OCI-LY7 (cell line): ENCODE measurements around the gene EPHA8. TPM values are rescaled to one million over a fixed set of nuclear protein-coding genes. Genes with fewer than 3 reads are reported as not detected.

Experiments used
- BruUV-seq: library from RNA; stranded (reverse); fragments of 400-500 nt; replicated peaks from 2 replicates; lab custom pipeline; 2021; lab: Mats Ljungman, UMichigan
- CTCF ChIA-PET: fragments of 300-600 bp; sonication (Branson Sonifier 250); formaldehyde crosslinking; loops from one replicate; lab custom pipeline; 2022; ENCODE audit warnings: antibody characterized with exemption; ENCODE audit not compliant: unreplicated experiment; lab: Charles Lee
- POLR2A ChIA-PET: fragments of 300-600 bp; sonication (Branson Sonifier 250); formaldehyde crosslinking; loops from one replicate; lab custom pipeline; 2022; ENCODE audit warnings: antibody characterized with exemption; lab: Charles Lee
- DNase-seq: peaks from one replicate; pipeline ENCODE4 v3.0.0-alpha.2; 2015; ENCODE audit warnings: low spot score
- H2AFZ ChIP-seq: fragments of 200-600 bp; sonication (generic), shearing (Covaris generic); 2 replicates; pipeline ENCODE4 v1.6.1; 2014; ENCODE audit warnings: mild to moderate bottlenecking, antibody characterized with exemption, low read length, moderate library complexity
- H3K27ac ChIP-seq: fragments of 200-600 bp; sonication (generic); 2 replicates; pipeline ENCODE4 v1.5.1; 2014; ENCODE audit warnings: mixed run types, low read depth, mild to moderate bottlenecking, moderate library complexity, low read length, inconsistent platforms; ENCODE audit not compliant: poor library complexity, severe bottlenecking
- H3K36me3 ChIP-seq: fragments of 200-600 bp; sonication (generic); 2 replicates; pipeline ENCODE4 v1.6.1; 2014; ENCODE audit warnings: mild to moderate bottlenecking, antibody characterized with exemption, low read length, moderate library complexity, mixed read lengths; ENCODE audit not compliant: insufficient read depth
- H3K4me1 ChIP-seq: fragments of 200-600 bp; sonication (generic); 2 replicates; pipeline ENCODE4 v1.5.1; 2014; ENCODE audit warnings: mild to moderate bottlenecking, low read length; ENCODE audit not compliant: insufficient read depth, poor library complexity, severe bottlenecking
- H3K4me2 ChIP-seq: fragments of 200-600 bp; sonication (generic); 2 replicates; pipeline ENCODE4 v1.6.1; 2014; ENCODE audit warnings: mild to moderate bottlenecking, low read length
- H3K4me3 ChIP-seq: fragments of 200-600 bp; sonication (generic); 2 replicates; pipeline ENCODE4 v1.5.1; 2014; ENCODE audit warnings: mild to moderate bottlenecking, low read depth, low read length; ENCODE audit not compliant: poor library complexity, severe bottlenecking
- H3K79me2 ChIP-seq: fragments of 200-600 bp; sonication (generic); 2 replicates; pipeline ENCODE4 v1.6.1; 2016; ENCODE audit warnings: low read depth, mild to moderate bottlenecking, low read length, moderate library complexity, mixed read lengths; ENCODE audit not compliant: insufficient read depth
- H3K9me2 ChIP-seq: fragments of 200-600 bp; sonication (generic); 2 replicates; pipeline ENCODE4 v1.6.1; 2016; ENCODE audit warnings: mild to moderate bottlenecking, low read length, mixed read lengths; ENCODE audit not compliant: insufficient read depth
- H3K9me3 ChIP-seq: fragments of 200-600 bp; sonication (generic); 2 replicates; pipeline ENCODE4 v1.6.1; 2014; ENCODE audit warnings: mild to moderate bottlenecking, mixed run types, low read length, mixed read lengths
- H4K20me1 ChIP-seq: fragments of 200-600 bp; sonication (generic); 2 replicates; pipeline ENCODE4 v1.6.1; 2014; ENCODE audit warnings: mild to moderate bottlenecking, antibody characterized with exemption, low read length, moderate library complexity, mixed read lengths; ENCODE audit not compliant: insufficient read depth
- EZH2phosphoT487 ChIP-seq: fragments of 200-600 bp; sonication (generic); IDR thresholded peaks from 2 replicates; pipeline ENCODE4 v1.6.1; 2018; ENCODE audit warnings: low read depth, borderline replicate concordance, mild to moderate bottlenecking, mixed run types, antibody characterized with exemption, low read length, moderate library complexity, mixed read lengths
- intact Hi-C: fragments of 100-400 bp; cut with micrococcal nuclease; formaldehyde crosslinking; loops from one replicate; pipeline ENCODE4 v1.10.0; 2022; ENCODE audit not compliant: unreplicated experiment
- total RNA-seq, 2 experiments: library from RNA; depleted of rRNA in 1 of 2; stranded (reverse); fragments of >200 nt in 1 of 2; shearing (Covaris generic) in 1 of 2; gene quantifications; 2 replicates each; pipeline ENCODE4 v1.2.3, GENCODE V29; 2014 to 2022
- TF ChIP-seq, protein P1 (sequence below): fragments of 200-600 bp; sonication (generic); conservative IDR thresholded peaks from 2 replicates; pipeline ENCODE4 v1.5.1; 2014; ENCODE audit warnings: mild to moderate bottlenecking, antibody characterized with exemption, low read length, moderate library complexity, mixed read lengths

The EPHA8 gene
- total RNA-seq, 2 experiments from 2014 or later = not detected

DNA sequence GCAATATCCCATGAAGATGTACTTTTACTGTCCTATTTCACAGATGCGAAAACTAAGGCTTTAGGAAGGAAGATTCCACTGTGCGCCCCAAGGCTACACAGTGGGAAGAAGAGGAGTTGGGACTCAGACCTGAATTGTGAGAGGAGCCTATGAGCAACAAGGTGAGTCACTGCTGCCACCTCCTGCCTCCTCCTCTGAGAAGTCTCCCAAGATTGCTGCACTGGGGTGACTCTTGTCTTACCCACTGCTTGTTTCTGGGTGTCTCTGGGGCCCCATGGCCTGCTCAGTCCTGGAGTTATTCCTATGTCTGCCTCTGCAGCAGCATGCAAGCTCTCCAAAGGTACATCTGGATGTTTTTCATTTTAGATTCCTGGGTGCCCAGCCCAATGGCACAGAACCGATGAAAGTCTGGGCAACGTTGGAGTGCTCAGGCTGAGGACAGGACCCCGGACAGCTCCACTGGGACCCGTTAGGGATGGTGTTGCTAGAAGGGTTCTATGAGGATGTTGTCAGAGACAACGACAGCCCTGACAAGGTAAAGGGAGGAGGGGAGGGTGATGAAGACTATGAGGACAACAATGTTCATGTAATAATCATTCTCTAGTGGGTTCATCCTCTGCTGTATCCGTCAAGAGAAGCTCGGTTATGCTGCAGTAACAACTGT, 62.1 kb downstream of the EPHA8 start:
- no peaks in the 10 kb centered on the region for H4K20me1 ChIP-seq
- POLR2A ChIA-PET = no interaction called here
- TF ChIP-seq, protein P1, sequence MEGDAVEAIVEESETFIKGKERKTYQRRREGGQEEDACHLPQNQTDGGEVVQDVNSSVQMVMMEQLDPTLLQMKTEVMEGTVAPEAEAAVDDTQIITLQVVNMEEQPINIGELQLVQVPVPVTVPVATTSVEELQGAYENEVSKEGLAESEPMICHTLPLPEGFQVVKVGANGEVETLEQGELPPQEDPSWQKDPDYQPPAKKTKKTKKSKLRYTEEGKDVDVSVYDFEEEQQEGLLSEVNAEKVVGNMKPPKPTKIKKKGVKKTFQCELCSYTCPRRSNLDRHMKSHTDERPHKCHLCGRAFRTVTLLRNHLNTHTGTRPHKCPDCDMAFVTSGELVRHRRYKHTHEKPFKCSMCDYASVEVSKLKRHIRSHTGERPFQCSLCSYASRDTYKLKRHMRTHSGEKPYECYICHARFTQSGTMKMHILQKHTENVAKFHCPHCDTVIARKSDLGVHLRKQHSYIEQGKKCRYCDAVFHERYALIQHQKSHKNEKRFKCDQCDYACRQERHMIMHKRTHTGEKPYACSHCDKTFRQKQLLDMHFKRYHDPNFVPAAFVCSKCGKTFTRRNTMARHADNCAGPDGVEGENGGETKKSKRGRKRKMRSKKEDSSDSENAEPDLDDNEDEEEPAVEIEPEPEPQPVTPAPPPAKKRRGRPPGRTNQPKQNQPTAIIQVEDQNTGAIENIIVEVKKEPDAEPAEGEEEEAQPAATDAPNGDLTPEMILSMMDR = no peak
- TF ChIP-seq EZH2phosphoT487 = no peak
- intact Hi-C loops = no loop called here
- no peaks in the 10 kb centered on the region for H3K36me3 ChIP-seq
- no peaks in the 10 kb centered on the region for H3K4me1 ChIP-seq
- no peak overlapping the region for H2AFZ ChIP-seq
- CTCF ChIA-PET = no interaction called here
- BruUV-seq = no TSS peak
- DNase-seq = no peak
- no peak overlapping the region for H3K4me2 ChIP-seq
- no peaks in the 10 kb centered on the region for H3K79me2 ChIP-seq
- H3K9me2 ChIP-seq = no peaks in the 10 kb centered on the region
- H3K4me3 ChIP-seq = no peak overlapping the region
- no peak overlapping the region for H3K27ac ChIP-seq
- no peaks in the 10 kb centered on the region for H3K9me3 ChIP-seq

DNA sequence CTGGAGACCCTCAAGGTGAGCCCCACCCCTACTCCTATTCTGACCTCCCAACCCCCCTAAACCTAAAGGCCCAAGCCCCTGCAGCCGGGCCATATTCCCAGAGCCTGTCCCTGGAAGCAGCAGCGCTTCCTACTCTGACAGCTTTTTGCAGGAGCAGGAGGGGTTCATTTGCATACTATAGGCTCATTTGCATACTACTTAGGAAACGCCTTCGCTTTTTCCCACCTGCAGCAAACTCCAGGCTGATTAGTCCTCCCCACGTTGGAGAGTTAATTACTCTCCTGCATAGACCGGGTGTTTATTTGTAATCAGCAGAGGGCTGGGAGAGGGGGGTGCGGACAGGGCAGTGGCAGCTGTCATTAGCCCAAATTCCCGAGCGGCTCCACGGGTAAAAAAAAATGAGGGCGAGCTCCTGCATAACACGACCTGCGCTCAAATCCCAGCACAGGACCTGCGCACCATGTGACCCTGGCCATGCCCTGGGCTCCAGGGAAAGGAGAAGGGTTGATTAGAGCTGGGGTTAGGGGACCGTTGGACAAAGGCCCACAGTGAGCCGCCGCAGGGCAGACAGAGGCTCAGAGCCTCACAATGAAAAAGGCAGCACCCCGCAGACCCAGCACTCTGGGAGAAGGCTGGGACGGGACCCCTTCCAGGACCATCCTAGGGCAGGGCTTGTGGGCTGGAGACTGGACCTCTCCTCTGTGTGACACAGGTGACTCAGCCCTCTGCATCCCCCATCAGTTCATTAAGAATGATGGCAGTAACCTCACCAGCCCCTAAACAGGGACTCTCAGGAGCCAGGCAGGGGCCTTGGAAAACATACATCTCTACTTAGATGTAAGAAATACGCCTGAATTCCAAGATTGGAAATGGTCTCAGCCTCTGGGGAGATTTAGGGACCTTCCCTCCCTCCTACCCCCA, 63.2 kb downstream of the EPHA8 start:
- Histone ChIP-seq H3K36me3 (no peaks in the 10 kb centered on the region), H3K4me2 (no peak overlapping the region), H3K27ac (no peak overlapping the region), H3K4me3 (no peak overlapping the region), H2AFZ (no peak overlapping the region), H3K79me2 (no peaks in the 10 kb centered on the region), H4K20me1 (no peaks in the 10 kb centered on the region), H3K9me2 (no peaks in the 10 kb centered on the region), H3K9me3 (no peaks in the 10 kb centered on the region), H3K4me1 (no peaks in the 10 kb centered on the region)
- TF ChIP-seq, protein P1 = no peak
- no peak for TF ChIP-seq EZH2phosphoT487
- POLR2A ChIA-PET = no interaction called here
- no TSS peak for BruUV-seq
- CTCF ChIA-PET = no interaction called here
- intact Hi-C loops = no loop called here
- DNase-seq = no peak
